HAP-1 (cell line): ENCODE data around the gene ARHGAP30.

Experiments
- DNase-seq, 2 experiments: peaks; one replicate each; pipeline ENCODE4 v3.0.0-alpha.2; 2016 to 2020; ENCODE audit warnings: low spot score in 2 of 2
- H3K27me3 ChIP-seq: fragments of 250-450 bp; sonication (Bioruptor Pico); 2 replicates; pipeline ENCODE4 v1.5.1; 2020; ENCODE audit warnings: low read depth, mild to moderate bottlenecking, moderate library complexity
- H3K36me3 ChIP-seq: fragments of 250-450 bp; sonication (Bioruptor Pico); replicated peaks from 2 replicates; pipeline ENCODE4 v1.5.1; 2020; ENCODE audit warnings: mild to moderate bottlenecking
- H3K4me1 ChIP-seq: fragments of 250-450 bp; sonication (Bioruptor Pico); 2 replicates; pipeline ENCODE4 v1.5.1; 2020; ENCODE audit warnings: mild to moderate bottlenecking
- H3K4me3 ChIP-seq: fragments of 250-450 bp; sonication (Bioruptor Pico); 2 replicates; pipeline ENCODE4 v1.5.1; 2020; ENCODE audit warnings: mild to moderate bottlenecking, moderate library complexity
- H3K9me3 ChIP-seq: fragments of 250-450 bp; sonication (Bioruptor Pico); 2 replicates; pipeline ENCODE4 v1.5.1; 2020; ENCODE audit warnings: mild to moderate bottlenecking, moderate library complexity
- in situ Hi-C: fragments of 300-500 bp; cut with MboI; formaldehyde crosslinking; loops from 3 replicates; pipeline ENCODE4 v1.14.3; 2020; ENCODE audit warnings: low sequenced_read_pairs, inconsistent platforms, mixed read lengths

The ARHGAP30 gene

DNA sequence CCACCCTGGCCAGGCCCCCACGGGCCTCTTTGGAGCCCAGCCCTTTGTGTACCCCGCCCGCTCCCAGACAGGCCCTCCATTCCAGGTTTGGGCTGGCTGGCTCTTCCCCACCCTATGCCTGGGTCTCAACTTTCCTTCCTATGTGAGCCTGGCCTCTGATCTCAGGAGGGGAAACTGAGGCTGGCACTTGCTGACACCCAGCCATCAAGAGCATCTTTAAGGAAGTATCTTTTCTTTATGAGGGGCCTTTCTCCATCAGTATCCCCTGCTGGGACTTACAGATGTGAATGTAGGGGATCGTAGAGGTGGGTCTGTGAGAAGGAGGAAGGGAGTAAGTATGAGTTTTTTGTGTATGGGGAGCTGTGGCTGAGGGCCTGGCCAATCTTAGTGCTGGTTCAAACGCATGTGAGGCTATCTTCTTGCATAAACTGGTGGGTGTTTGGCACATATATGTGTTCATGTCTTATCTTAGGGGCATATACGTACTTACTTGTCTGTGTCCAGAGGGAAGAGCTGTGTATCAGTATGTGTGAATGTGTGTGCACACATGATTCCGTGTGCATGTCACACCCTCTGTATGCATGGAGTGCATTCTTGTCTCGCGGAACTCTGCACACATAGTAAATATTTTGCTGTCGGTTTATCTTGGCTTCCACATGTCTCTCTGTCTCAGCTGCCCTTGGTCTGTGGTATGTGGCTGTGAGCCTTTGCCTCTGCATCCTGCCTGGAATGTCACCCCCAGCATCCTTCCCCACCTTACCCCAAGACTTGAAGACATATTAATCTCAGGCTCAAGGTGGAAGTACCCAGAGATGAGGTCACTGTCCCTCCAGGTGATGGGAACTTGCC is 14.3 kb upstream of the ARHGAP30 start:
- in situ Hi-C loops, result no loop called here
- Histone ChIP-seq H3K4me3 (no peak overlapping the region), H3K27me3 (no peaks in the 10 kb centered on the region), H3K4me1 (peaks cover 8% of the 10 kb centered on the region), H3K36me3 (no peaks in the 10 kb centered on the region), H3K9me3 (no peaks in the 10 kb centered on the region)
- DNase-seq, result no peak

DNA sequence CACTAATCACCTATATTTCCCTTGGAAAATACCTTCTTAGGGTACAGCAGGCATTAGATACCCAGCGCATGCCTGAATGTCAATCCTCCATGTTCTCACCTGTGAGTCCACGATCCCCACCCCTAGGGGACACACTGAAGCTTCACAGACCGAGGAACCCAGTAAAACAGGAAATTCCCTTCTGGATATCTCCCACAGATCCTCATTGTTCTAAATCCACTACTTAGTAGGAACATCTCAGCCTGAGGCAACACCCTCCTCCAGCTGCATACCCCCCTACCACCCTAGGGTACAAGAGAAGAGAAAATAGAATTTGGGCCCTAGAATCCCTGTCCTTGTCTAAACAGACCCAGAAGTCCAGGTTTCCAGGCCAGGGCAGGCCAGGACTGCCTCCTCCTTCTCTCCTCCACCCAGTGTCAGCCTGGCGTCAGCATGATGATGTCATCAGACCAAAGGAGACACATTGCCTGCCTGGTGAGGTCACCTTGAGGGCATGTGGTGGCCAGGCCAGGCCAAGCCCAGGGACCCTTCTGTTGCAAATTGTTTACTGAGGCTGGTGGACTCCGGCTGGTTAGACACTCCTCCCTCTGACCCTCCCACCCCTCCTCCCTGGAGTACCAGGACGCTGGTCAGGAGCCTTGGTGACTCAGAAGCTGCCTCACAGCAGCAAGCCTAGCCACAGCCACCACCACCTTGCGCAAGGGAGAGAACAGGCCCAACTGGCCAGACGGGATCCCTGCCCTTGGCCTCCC is 13.5 kb upstream of the ARHGAP30 start:
- Histone ChIP-seq H3K4me1 (peaks cover 8% of the 10 kb centered on the region), H3K9me3 (no peaks in the 10 kb centered on the region), H3K36me3 (no peaks in the 10 kb centered on the region), H3K4me3 (no peak overlapping the region), H3K27me3 (no peaks in the 10 kb centered on the region)
- in situ Hi-C loops, result no loop called here
- no peak for DNase-seq

DNA sequence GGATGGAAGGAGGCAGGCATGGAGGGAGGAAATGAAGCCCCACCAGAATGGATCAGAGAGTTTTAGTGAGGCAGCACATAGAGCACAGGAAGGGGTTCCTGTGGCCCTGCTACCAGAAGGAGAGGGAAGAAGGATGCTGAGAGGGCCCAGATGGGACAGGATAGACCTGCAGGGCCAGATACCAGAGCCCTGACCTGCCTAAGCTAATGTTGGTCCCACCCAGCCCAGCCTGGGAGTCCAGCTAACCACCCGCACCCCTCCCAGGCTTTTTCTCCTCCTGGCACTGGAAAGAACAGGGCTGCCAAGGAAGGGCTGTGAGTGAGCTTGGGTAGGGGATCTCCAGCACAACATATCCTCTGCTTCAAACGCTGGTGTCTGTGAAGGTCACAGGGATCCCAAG is 12.8 kb upstream of the ARHGAP30 start:
- Histone ChIP-seq H3K27me3 (no peaks in the 10 kb centered on the region), H3K4me1 (peaks cover 8% of the 10 kb centered on the region), H3K4me3 (no peak overlapping the region), H3K9me3 (no peaks in the 10 kb centered on the region), H3K36me3 (no peaks in the 10 kb centered on the region)
- in situ Hi-C loops, result no loop called here
- no peak for DNase-seq

DNA sequence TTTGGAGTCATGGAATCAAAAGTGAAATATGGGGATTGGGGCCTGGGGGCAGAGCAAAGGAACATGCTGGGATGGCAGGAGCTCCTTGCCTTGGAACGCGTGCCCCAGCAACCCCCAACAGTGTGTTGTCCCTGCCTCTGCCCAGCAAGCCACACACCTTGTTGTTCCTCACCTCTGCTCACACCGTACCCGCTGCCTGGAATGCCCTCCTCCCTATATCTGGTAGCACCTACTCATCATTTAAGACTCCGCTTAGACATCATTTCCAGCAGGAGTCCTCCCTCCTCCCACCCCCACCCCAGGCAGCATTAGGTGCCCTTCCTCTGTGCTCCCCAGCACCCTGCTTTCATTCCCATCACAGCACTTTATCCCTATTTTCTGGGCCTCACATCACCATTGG is 11.8 kb upstream of the ARHGAP30 start:
- in situ Hi-C loops, result no loop called here
- no peaks in the 10 kb centered on the region for H3K9me3 ChIP-seq
- H3K4me3 ChIP-seq, result no peak overlapping the region
- no peaks in the 10 kb centered on the region for H3K27me3 ChIP-seq
- H3K4me1 ChIP-seq, result peaks cover 8% of the 10 kb centered on the region
- H3K36me3 ChIP-seq, result no peaks in the 10 kb centered on the region
- DNase-seq, result no peak

DNA sequence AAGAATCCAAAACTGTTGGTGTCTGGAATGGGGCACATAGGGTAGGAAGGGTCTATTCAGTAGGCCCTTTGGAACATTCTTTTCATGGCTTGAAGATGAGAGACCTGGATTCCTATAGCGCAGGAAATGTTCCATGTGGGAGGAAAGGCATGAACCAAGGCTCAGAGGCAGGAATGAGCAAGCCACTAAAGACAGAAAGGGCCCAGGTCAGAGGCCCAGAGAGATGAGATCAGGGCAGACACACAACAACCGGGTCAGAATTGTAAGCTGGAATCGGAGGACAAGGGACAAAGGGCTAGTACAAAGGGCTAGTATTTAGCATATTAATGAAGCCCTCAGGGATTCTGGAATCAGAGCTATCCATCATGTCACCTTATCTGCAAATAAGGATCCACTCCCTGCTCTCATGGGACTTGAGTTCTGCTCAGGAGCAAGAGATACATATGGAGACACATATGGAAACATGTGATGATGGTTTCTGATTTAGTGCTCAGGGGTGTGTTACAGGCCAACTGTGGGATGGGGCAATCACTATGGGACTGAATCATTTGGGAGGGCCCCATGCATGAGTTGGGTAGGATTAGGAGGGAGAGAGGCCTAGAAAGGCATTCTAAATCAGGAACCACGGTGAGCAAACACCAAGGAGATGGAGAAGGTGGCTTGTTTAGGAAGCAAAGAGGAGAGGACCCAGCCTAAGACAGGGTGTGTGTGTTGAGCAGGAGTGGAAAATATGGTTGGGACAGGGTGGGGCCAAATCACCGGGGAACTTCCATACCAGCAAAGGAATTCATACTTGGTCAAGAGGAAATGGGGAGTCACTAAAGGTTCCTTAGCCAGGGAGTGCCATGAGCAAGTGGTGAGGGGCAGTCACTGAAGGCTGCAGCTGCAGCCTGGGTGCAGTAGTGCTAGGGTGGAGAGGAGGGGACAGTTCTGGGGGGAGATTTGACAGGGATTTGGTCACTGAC is 11.0 kb upstream of the ARHGAP30 start:
- Histone ChIP-seq H3K4me3 (no peak overlapping the region), H3K9me3 (no peaks in the 10 kb centered on the region), H3K27me3 (no peaks in the 10 kb centered on the region), H3K4me1 (peaks cover 8% of the 10 kb centered on the region), H3K36me3 (no peaks in the 10 kb centered on the region)
- in situ Hi-C loops, result no loop called here
- peak; percentile 51 to 53 for DNase-seq

DNA sequence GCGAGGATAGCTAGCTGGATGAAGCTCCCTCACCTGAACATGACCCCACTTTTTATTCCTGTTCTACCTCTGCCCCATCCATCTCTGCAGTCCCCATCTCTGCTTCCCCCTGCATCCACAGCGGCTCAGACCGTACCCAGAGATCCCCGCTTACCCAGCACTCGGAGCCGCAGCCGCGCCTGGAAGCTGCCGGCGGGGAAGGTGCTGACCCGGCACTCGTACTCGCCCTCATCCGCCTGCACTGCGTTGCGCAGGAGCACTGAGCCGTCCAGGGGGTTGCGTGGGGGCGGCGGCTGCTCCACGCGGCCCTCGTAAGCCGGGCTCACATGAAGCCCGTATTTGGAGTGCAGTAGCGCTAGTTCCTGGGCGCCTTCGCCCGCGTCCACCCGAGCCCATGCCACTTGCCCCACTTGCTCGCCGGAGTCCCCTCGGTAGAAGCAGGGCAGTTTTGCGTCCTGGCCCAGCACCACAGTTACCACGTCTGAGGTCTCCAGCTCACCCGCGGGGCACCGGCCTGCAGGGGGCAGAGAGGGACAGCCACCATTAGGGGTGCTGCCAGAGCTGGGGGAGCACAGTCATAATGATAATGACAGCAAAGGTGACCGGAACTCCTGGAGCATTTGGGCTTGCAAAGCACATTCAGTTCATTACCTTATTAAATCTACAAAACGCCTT is 9.9 kb upstream of the ARHGAP30 start:
- Histone ChIP-seq H3K9me3 (no peaks in the 10 kb centered on the region), H3K27me3 (no peaks in the 10 kb centered on the region), H3K4me1 (peaks cover 8% of the 10 kb centered on the region), H3K4me3 (no peak overlapping the region), H3K36me3 (no peaks in the 10 kb centered on the region)
- no peak for DNase-seq
- in situ Hi-C loops, result no loop called here

DNA sequence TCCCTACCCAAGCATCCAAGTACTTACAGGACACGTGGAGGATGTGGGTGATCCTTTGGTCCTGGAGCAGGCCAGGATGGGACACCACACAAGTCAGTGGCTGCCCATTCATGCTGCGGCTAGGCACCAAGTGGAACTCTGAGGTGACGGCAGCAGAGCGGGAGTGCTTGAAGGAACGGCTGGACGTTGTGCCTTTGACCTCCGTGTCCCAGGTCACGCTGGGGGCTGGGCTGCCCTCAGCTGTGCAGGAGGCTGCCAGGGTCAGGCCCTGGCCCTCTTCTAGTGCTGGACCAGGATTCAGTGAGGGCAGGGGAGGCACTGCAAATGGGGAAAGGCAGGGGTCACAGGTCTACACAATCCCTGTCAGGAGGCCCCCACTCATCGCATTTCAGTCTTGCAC is 7.7 kb upstream of the ARHGAP30 start:
- Histone ChIP-seq H3K36me3 (no peaks in the 10 kb centered on the region), H3K4me3 (no peak overlapping the region), H3K9me3 (no peaks in the 10 kb centered on the region), H3K4me1 (peaks cover 8% of the 10 kb centered on the region), H3K27me3 (no peaks in the 10 kb centered on the region)
- no peak for DNase-seq
- in situ Hi-C loops, result no loop called here

DNA sequence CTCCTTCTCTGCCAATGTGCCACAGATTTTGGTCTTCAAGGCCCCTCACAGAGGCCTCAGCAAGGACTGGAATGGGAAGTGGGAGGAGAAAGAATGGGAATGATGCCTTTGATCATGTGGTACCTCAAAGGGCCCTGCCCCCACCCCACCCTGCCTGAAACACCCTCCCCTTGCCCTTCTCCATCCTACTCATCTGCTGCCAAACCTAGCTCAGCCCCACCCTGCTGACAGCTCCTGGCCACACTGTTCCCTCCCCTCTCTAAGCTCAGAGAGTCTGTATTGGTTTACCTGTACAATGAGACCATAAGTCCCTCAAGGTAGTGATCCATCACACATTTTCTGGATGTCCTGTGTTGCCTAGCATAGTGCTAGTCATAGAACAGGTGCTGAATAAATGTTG is 6.7 kb upstream of the ARHGAP30 start:
- peaks cover 8% of the 10 kb centered on the region for H3K4me1 ChIP-seq
- no peaks in the 10 kb centered on the region for H3K9me3 ChIP-seq
- H3K27me3 ChIP-seq, result no peaks in the 10 kb centered on the region
- no peak overlapping the region for H3K4me3 ChIP-seq
- no peak for DNase-seq
- no peaks in the 10 kb centered on the region for H3K36me3 ChIP-seq
- in situ Hi-C loops, result no loop called here

DNA sequence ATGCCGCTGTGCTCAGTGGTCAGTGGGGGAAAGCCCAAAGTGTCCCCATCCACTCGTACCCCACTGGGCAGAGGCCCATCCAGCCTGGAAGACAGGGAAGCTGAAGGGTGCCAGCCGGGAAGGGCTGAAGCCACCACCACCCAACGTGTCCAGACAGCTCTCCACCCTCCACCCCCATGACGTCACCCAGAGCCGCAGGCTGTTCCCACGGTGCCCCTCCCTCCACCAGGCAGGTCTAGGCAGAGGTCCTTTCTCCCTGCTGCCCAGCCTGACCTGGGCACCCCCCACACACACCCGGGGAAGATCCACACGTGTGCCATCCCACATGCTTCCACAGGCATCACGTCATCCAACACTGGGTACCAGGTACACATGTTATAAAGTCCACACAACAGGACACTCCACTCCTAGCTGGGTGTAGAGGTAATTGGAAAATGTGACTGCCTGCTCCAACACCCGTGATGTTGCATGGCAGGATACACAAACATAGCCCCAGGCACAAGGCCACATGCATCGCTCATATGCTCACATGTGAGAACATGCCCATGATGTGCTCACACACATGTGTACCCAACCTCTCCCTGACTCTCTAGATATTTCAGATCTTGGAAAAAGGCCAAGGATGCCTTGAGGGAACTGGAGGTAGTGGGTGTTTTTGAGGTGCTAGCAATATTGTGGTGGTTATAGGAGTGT is 5.1 kb upstream of the ARHGAP30 start:
- no peak for DNase-seq
- H3K9me3 ChIP-seq, result no peaks in the 10 kb centered on the region
- H3K36me3 ChIP-seq, result no peaks in the 10 kb centered on the region
- H3K27me3 ChIP-seq, result no peaks in the 10 kb centered on the region
- in situ Hi-C loops, result no loop called here
- no peaks in the 10 kb centered on the region for H3K4me1 ChIP-seq
- no peak overlapping the region for H3K4me3 ChIP-seq

DNA sequence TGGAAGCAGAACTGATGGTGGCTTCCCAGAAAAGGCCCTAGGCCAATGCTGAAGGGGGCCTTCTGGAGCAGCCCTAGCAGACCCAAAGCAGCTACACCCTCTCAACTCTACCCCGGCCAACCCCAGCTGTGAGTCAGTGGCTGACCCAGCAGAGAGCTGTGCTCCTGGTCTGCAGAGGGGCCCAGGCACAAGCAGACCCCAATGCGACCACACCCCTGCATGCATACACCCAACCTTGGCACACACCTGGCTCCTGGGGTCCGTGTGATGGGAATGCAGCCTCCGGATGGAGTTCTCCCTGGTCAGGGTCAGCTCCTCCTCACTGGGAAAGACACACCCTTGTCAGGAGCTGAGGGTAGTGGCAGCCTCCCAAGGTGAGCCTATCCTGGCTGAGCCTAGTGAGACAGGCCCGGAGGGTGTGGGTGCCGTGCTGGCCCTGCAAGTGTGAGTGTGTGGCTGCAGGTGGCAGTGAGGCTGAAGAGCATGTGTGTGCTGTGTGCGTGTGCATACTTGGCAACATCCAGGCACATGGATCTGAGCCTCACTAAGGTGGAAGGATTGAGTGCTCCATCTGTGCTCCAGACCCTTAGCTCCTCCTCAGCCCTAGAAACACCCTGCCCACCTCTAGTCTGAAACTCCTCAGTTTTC is 3.9 kb upstream of the ARHGAP30 start:
- in situ Hi-C loops, result no loop called here
- DNase-seq, result no peak
- no peaks in the 10 kb centered on the region for H3K36me3 ChIP-seq
- H3K4me1 ChIP-seq, result no peaks in the 10 kb centered on the region
- no peaks in the 10 kb centered on the region for H3K9me3 ChIP-seq
- H3K27me3 ChIP-seq, result no peaks in the 10 kb centered on the region
- no peak overlapping the region for H3K4me3 ChIP-seq

DNA sequence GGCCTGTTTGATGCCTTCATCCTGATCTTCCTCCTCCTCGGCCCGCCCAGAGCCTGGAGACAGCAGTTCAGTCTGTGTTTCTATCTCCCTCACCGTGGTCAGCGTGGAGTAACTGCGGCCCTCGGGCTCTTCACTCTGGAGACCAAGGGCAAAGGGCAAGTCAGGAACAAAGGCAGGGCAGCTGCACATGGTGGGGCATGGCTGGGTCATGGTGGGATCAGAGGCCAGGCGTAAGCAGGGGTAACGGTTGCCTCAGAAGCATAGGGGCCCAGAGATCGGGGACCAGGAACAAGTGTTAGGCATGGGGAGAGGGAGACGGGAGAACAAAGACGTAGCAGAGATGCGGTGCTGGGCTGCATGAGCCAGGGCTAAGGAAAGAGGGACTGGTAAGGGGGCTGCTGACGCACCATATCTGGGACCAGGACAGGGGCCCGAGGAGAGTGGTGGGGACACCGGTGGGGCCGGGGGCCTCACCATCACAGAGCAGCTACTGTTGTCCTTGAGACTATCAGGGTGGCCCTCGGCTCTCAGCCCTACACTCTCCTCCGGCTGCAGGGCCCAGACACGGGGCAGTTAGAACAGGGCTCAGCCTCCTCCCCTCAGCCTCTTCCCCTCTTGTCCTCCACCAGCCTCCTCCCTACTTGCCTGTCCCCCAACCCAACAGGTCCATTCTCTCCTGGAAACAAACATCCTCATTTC is 3.2 kb upstream of the ARHGAP30 start:
- Histone ChIP-seq H3K36me3 (no peaks in the 10 kb centered on the region), H3K4me1 (no peaks in the 10 kb centered on the region), H3K27me3 (no peaks in the 10 kb centered on the region), H3K9me3 (no peaks in the 10 kb centered on the region), H3K4me3 (no peak overlapping the region)
- no peak for DNase-seq
- in situ Hi-C loops, result no loop called here

DNA sequence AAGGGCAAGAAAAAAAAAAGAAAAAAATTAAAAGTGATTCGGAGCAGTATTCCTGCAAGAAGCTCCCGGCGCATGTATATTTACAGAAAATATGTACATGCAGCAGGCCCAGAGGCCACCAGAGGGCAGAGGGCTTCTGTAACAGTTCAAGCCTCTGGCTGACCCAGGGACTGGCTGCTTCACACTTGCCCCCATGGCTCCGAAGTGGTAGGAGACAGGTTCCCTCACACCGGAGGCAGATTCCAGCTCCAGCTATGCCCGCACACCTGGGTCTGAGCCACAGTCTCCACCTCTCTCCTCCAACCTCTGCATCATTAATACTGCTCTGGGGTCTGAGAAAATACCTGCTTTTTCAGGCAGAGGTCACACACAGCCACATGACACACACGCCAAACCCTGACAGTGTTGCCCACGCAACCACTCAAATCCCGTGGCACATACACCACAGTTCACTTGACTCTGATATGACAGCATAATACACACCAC is 2.2 kb upstream of the ARHGAP30 start:
- Histone ChIP-seq H3K36me3 (no peaks in the 10 kb centered on the region), H3K4me3 (no peak overlapping the region), H3K27me3 (no peaks in the 10 kb centered on the region), H3K4me1 (no peaks in the 10 kb centered on the region), H3K9me3 (no peaks in the 10 kb centered on the region)
- in situ Hi-C loops, result no loop called here
- peak; percentile 37 to 57 for DNase-seq
